Measurements from ENCODE around the gene KCNG2. TPM values are rescaled to one million over a fixed set of nuclear protein-coding genes. Genes with fewer than 3 reads are reported as not detected.

The KCNG2 gene
- total RNA-seq, 1 donor from 2014 or later: not detected

DNA sequence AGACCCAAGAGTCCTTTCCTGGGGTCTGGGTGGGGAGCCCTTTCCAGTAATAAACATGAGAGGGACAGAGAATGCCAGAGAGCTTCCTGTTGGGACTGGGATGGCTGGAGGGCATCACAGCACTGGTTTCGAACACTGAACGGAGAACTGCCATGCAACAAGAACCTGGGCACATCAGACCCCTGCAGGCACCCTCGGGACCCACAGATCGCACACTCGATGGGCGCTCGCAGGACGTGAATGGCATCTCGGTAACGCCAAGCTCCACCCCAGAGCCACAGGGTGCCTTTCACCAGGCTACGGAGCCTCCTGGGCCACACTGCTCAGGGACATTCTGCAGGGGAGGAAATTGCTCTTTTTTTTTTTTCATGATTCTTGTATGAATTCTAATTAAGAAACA lies 128.6 kb downstream of the KCNG2 start:
- no peak for DNase-seq (ENCODE audit: low spot score in 2 of 2, unreplicated experiment in 2 of 2)
- H3K36me3 Mint-ChIP-seq: peaks cover 63% of the 10 kb centered on the region
- no peaks in the 10 kb centered on the region for H3K27me3 Mint-ChIP-seq (ENCODE audit: low read depth)
- H3K27ac Mint-ChIP-seq: no peak overlapping the region
- H3K4me3 Mint-ChIP-seq: no peak overlapping the region
- H3K4me1 Mint-ChIP-seq: no peaks in the 10 kb centered on the region
- TF ChIP-seq, protein P1, sequence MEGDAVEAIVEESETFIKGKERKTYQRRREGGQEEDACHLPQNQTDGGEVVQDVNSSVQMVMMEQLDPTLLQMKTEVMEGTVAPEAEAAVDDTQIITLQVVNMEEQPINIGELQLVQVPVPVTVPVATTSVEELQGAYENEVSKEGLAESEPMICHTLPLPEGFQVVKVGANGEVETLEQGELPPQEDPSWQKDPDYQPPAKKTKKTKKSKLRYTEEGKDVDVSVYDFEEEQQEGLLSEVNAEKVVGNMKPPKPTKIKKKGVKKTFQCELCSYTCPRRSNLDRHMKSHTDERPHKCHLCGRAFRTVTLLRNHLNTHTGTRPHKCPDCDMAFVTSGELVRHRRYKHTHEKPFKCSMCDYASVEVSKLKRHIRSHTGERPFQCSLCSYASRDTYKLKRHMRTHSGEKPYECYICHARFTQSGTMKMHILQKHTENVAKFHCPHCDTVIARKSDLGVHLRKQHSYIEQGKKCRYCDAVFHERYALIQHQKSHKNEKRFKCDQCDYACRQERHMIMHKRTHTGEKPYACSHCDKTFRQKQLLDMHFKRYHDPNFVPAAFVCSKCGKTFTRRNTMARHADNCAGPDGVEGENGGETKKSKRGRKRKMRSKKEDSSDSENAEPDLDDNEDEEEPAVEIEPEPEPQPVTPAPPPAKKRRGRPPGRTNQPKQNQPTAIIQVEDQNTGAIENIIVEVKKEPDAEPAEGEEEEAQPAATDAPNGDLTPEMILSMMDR (IDR thresholded peaks at IDR 0.05; ENCODE audit: unreplicated experiment): no peak
- H3K9me3 Mint-ChIP-seq: peaks cover 28% of the 10 kb centered on the region

DNA sequence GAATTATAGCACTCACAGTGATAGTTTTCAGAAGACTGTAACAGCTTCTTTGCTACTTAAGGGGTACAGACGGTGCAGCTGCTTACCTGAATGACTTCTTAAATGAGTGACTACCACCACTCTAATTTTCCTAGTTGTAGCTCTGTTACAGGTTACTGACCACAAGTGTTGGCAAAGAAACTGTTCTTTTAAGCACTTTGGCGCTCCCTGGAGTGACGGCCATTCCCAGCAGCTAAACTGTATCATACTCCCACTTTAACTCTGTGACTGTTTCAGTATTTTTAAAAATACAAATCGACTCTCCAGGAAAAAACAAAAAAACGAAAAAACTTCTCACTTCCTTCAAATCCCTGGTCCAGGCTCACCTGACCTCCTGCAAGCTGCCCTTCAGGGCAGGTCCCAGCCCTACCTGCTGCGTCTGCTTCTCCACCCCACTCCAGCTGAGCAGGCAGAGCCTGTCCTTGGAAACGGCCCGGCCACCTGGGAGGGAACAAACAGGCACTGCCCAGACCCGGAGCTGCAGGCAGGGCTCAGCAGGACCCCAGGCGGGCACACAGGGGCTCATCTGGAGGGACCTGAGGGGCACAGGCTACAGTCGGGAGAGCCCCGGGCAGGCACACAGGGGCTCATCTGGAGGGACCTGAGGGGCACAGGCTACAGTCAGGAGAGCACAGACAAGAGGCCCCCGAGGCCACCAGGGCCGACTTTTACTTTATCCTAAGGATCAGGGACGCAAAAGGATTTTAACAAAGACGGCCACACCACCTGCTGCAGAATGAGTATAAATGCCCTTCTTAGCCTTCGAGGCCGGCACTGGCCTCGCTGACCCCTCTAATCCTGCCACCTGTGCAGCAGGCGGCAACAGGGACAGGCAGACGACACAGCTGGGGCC lies 129.2 kb downstream of the KCNG2 start:
- Mint-ChIP-seq H3K4me1 (no peaks in the 10 kb centered on the region), H3K4me3 (no peak overlapping the region), H3K36me3 (peaks cover 62% of the 10 kb centered on the region), H3K27ac (no peak overlapping the region), H3K27me3 (ENCODE audit: low read depth) (no peaks in the 10 kb centered on the region), H3K9me3 (peaks cover 31% of the 10 kb centered on the region)
- DNase-seq (ENCODE audit: low spot score in 2 of 2, unreplicated experiment in 2 of 2): no peak
- TF ChIP-seq, protein P1 (IDR thresholded peaks at IDR 0.05; ENCODE audit: unreplicated experiment): no peak

DNA sequence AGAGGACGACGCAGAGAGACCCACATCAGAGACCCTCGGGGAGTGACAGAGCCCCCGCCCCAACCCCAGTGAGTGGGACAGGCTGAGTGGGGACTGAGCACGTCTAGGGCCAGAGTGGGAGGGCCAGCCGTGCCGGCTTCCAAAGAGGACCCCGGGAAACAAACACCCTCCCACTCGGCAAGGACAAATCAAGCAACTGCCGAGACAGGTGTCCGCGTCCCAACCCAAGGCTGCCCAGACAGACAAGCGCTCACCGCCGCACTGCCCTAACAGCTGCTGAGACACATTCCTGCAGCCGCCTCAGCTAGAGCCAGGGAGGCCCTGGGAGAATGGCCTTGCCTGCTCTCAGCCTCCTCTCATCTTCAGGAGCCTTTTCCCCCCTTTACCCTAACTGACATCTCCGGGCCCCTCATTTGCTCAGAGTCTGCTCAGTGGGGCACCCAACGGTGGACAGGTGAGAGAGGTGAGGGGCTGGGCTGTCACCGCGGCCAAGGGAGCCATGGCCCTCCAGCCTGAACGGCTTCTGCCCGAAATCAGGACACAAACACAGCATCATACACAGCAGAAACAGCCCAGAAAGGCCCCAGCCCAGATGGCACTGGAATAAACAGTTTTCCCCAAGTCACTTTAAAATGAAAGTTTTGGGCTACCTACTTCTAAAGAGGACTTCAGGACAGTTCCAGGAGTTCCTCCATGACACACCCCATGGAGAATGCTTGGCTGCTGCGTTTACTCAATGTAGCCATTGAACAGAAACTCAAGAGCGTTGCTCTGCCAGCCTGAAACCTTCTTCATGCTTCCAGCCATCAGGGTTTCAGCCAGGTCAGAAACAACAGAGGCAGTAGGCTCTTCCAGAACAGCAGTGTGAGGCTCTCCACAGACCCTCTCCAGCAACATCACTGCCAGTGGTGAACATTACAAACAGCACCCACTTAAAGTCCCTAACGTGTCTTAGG lies 130.1 kb downstream of the KCNG2 start:
- Mint-ChIP-seq H3K36me3 (peaks cover 67% of the 10 kb centered on the region), H3K27me3 (ENCODE audit: low read depth) (no peaks in the 10 kb centered on the region), H3K27ac (no peak overlapping the region), H3K4me3 (no peak overlapping the region), H3K9me3 (peaks cover 39% of the 10 kb centered on the region), H3K4me1 (no peaks in the 10 kb centered on the region)
- TF ChIP-seq, protein P1 (IDR thresholded peaks at IDR 0.05; ENCODE audit: unreplicated experiment): no peak
- DNase-seq (ENCODE audit: low spot score in 2 of 2, unreplicated experiment in 2 of 2): no peak

DNA sequence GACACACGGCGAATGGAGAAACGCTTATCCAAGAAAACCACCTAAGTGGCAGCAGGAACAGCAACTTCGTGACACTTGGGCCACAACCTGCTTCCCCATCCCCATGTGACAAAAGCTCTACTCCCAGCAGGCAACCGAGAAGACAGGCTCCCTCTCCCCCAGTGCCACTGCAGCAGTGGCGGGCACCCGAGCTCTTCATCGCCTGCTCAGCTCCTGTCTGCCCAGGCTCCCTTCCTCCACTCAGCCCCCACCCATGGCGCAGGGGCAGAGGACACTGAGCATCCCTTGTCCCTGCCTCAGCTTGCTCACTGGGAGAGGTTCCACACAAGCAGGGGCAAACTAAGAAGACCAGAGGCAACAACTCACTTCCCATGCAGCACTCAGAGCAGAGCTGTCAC lies 130.8 kb downstream of the KCNG2 start:
- H3K27ac Mint-ChIP-seq: no peak overlapping the region
- H3K36me3 Mint-ChIP-seq: peaks cover 68% of the 10 kb centered on the region
- no peak for DNase-seq (ENCODE audit: low spot score in 2 of 2, unreplicated experiment in 2 of 2)
- H3K27me3 Mint-ChIP-seq (ENCODE audit: low read depth): no peaks in the 10 kb centered on the region
- TF ChIP-seq, protein P1 (IDR thresholded peaks at IDR 0.05; ENCODE audit: unreplicated experiment): no peak
- peaks cover 43% of the 10 kb centered on the region for H3K9me3 Mint-ChIP-seq
- H3K4me1 Mint-ChIP-seq: no peaks in the 10 kb centered on the region
- no peak overlapping the region for H3K4me3 Mint-ChIP-seq

DNA sequence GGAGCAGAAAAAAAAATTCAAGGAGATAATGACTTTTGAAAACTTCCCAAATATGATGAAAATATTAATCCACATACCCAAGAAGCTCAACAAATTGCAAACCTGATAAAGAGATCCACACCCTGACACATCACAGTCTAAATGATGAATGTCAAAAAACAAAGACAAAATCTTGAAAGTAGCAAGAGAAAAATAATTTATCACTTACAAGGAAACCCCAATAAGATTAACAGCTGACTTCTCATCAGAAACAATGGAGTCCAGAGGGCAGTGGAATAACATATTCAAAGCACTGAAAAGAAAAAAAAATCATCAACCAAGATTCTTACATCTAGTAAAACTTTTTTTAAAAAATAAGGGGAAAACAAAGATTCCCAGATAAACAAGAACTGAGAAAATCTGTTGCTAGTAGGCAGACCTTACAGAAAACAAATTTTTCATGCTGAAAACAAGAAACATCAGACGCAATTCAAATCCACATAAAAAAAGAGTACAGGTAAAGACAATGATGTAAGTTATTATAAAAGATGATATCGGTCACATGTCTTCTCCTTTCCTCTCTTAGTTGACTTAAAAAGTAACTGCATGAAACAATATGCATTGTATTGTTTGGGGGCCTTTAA lies 132.4 kb downstream of the KCNG2 start:
- peaks cover 52% of the 10 kb centered on the region for H3K9me3 Mint-ChIP-seq
- TF ChIP-seq, protein P1 (IDR thresholded peaks at IDR 0.05; ENCODE audit: unreplicated experiment): no peak
- no peak overlapping the region for H3K4me3 Mint-ChIP-seq
- H3K27ac Mint-ChIP-seq: no peak overlapping the region
- DNase-seq (ENCODE audit: low spot score in 2 of 2, unreplicated experiment in 2 of 2): no peak
- no peaks in the 10 kb centered on the region for H3K4me1 Mint-ChIP-seq
- no peaks in the 10 kb centered on the region for H3K27me3 Mint-ChIP-seq (ENCODE audit: low read depth)
- H3K36me3 Mint-ChIP-seq: peaks cover 70% of the 10 kb centered on the region

Measured in mesothelial cell of epicardium (in vitro differentiated cells).